Kasumi-1 (cell line): ENCODE data around the gene TBL1Y.
"Not testable (repeated sequence)": the region's sequence is repeated elsewhere in the genome, so short reads cannot be mapped to it uniquely, and the experiment has no call there.

ENCODE experiments used
- DNase-seq, 2 experiments: peaks; one replicate each; lab custom pipeline; 2025; lab: John Stamatoyannopoulos, UW

Gene TBL1Y

GRCh38 chrY:6972271-6972887 is 61.9 kb downstream of the TBL1Y start:
- DNase-seq: no peak

DNA sequence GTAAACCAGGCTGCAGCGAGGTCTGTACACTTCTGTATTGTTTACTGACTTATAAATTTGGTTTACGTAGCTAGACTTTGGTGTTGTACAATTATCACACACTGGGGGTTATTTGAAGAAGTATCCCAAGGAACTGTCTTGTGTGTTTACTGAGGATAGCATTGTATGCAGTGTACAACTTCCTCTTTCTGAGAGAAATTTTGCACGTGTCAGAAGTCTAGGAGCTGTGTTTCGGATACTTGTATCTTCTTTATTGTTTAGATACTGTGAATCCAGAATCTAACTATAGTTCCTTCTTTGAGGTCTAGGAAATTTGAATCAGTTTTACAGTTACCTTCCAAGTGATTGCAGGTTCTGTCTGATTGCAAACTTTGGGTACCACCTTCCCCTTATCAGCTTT is 64.5 kb downstream of the TBL1Y start:
- no peak for DNase-seq

GRCh38 chrY:6977783-6978182 is 67.3 kb downstream of the TBL1Y start:
- no peak for DNase-seq

GRCh38 chrY:6983221-6983620 is 72.7 kb downstream of the TBL1Y start:
- no peak for DNase-seq

- no peak for DNase-seq
Measured at GRCh38 chrY:6987811-6988210, 77.3 kb downstream of the TBL1Y start.

DNA sequence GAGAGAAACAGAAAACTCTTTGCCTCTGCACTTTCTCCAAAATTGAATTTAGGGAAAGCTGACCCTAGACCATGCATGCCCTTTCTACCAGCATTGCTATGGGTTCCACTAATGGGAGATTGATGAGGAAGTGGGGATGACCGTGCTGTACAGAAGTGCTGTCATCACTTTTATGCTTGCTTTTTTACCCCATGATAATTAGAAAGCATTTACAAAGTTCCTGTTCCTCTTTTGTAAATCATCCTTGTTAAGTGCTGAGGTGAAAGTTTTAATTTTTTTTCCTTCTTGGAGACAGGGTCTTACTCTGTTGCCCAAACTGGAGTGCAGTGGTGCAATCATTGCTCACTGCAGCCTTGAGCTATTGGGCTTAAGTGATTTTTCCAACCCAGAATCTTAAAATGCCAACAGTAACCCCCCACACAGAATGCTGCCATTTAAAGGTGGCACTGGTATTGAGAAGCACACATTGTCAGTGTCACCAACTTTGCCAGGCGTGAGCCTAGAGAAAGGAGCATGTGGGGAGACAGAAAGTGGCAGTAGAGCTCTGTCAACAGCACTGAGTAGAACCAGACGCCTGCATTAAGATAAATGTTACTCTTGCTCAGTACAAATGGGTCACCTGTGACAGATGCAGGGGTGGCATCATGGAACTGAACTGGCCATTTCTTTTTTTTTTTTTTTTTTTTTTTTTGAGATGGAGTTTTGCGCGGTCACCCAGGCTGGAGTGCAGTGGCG is 79.6 kb downstream of the TBL1Y start:
- DNase-seq: no peak

DNA sequence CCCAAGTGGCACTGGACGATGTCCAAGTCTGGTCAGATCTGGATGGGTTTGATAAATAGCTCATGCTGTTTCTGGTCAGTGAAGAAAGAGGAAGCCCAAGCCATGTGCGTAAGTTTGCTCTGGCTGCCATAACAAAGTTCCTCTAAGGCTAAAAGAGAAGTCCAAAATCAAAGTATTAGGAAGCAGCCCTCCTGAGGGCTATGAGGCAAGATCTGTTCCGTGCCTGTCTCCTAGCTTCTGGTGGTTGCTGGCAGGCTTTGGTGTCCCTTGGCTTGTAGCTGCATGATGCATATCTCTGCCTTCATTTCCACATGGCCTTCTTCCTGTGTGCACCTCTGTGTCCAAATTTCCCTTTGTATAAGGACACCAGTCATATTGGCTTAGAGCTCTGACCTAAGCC is 81.5 kb downstream of the TBL1Y start:
- no peak for DNase-seq

- DNase-seq: no peak
Measured at GRCh38 chrY:6995987-6996386, 85.5 kb downstream of the TBL1Y start.

GRCh38 chrY:6997503-6998066 is 87.1 kb downstream of the TBL1Y start:
- DNase-seq: no peak

DNA sequence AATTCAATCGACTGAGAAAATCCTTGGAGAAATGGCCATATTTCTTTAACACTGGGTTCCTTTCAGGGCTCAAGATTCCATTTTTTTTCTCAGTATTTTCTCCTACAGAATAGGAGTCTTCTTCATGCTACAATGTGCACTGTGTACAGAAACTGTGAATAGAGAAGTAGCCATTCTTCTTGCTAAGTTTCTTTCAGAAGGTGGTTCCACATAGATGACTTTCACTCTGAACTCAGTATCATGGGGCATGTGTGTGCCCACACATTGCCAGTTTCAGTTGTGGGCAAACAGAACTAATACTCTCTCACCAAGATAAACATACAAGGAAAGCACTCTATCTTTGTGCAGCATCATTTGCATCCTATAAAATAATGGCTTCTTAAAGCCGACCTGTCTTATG is 89.4 kb downstream of the TBL1Y start:
- no peak for DNase-seq

DNA sequence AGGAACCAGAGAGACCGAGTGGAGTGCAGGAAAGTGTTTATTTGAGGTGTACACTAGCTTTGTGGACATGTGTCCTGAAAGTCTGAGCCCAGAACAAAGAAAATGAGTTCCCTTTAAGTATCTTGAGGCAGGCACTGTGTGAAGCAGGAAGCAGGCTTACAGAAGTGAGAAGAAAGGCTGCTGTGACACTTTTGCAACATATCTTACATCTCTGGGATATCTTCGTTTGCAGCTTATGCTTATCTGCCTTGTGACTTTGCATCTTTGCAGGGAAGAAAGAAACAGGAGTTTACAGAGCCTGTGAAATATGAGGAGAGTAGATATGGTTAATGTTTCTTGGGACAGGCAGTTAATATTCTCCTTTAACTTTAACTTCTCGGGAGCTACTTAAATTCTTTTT is 92.1 kb downstream of the TBL1Y start:
- no peak for DNase-seq

DNA sequence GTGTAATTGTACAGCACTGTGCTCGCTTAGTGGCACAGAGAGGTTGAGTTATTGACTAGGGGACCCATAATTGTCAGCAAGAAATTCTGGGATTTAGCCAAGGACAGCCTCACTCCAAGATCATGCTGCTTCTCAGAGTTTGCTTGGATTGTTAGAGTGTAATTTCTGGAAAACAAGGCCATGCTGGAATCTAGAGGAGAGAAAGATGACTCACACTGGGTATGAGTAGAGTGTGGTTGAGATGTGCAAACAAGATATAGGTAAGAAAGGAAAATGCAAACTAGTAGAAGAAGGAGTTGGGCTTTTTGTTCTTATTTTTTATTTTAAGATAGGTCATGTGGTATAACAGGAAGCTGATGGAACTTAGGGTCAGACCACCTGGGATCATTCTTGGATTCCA is 97.4 kb downstream of the TBL1Y start:
- DNase-seq: no peak

DNA sequence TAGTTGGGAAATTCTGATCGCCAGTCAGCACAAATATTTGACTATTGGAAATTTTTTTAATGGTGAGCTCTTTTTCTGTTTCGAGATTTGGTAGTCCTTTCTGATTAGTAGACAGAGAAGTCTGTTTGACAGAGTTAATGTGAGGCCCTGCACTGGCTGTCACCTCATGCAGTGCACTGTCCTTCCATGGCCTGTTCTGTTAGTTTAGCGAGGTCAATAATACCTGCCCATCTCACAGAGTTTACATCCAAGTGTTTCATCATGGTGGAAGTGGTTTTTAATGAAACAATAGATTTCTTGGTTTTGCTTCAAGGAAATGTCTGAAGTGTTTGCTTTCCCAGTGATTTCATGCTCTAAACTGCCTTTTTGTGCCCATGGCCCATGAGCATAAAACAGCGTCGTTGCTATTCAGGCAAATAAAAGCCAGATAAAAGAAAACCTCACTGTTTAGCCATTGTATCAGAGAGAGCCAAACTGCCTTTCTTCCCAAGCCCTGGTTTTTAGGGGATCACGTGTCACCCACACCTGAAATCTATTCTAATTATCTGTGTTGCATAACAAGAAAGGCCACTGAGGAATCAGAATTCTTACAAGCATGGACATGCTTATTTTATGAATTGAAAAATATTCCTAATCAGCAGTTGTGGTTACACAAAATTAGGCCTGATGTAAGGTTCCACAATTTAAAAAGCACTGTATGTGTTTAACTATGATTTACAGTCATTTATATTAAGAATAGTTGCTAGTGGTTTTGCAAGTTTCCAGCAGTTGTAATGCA is 98.3 kb downstream of the TBL1Y start:
- DNase-seq: no peak

DNA sequence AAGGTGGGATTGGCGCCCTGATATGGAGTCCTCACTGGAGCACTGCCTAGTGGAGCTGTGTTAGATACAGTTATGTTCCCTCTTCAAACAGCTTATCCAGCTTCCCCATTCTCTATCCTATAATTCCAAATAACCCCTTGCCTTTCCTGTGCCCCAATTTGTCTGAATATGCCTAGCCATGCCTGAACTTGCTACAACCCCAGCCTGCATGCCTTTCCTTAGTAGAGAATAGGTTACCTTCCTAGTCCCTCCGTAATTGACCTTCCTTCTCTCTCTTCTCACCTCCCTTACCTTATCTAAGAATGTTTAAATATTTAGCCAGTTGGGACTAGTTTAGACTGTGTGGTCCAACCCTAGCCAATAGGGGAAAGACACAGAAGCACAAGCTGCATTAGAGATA is 102.6 kb downstream of the TBL1Y start:
- DNase-seq: no peak

GRCh38 chrY:7016521-7016920 is 106.0 kb downstream of the TBL1Y start:
- no peak for DNase-seq

- no peak for DNase-seq
Measured at GRCh38 chrY:7017244-7018080, 107.0 kb downstream of the TBL1Y start.

GRCh38 chrY:7039037-7039436 is 128.5 kb downstream of the TBL1Y start:
- no peak for DNase-seq

DNA sequence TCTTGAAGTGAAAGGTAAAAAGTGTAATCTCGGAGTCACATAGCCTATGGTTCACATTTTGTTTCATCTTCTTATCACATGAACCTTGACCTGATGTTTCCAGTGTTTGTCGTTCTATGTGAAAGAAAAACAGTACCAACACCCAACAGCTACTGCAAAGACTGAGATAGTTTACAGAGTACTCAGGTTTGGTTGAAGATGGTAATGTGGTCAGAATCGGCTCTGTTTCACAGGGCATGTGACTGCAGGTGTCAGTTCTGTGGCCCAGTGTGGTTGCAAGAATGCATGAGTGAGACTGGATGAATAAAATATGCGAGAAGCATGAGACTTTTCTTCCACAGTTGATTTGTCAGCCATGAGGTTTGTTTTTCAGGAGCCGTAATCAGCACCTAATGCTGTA is 130.2 kb downstream of the TBL1Y start:
- DNase-seq: no peak

DNA sequence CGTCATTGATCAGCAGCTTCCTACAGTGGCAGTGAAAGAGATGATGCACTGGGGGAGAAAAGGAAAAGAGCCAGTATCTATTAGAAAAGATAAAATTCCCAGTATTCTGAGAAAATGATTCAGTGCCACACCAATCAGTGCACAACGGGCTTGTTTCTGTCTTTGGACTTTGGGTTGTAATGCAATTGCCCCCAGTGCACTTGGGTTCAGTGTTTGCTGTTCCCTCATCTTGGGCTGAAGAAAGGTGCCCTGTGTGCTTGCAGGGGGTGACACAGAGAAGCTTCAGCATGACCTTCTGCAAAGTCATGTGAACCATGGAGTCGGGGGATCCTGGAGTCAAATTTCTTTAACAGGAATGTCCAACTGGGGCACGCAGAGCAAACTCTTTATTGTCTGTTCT is 131.5 kb downstream of the TBL1Y start:
- no peak for DNase-seq

DNA sequence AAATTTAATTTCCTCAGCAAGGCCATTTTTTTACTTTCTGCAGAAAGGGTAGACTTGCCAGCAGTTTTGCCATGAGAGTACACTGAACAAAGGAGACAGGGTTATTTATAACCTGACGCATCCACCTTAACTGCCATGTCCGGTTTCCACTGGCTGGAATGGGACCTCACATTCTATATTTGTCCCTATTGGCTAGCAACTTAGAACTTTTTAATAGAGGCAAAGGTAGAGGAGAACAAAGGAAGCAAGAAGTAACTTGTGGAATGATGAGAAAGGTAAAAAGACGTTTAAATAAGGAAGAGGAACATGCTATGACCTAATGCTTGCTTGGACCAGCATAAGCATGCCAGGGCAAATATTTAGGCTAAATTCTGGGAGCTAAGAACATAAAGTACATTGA is 142.0 kb downstream of the TBL1Y start:
- not testable (repeated sequence) for DNase-seq

- DNase-seq: no peak
Measured at GRCh38 chrY:7056886-7057285, 146.4 kb downstream of the TBL1Y start.

DNA sequence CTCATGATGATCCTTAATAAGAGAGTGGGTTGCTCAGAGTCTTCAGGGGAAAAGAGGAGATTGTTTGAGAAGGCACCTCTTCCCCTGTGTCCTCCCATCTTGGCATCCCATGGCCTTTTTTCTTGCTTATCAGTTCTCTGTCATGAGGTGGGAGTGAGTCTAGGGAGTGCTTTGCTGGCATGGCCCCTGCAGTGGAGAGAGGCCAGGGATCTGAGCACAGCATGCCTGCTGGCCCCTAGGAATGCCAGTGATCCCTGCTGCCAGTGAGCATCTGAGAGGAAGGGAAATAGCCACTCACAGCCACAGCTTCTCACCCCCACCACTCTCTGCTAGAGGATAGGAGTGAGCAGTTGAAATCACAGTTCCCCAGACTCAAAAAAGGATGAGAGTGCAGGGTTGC is 168.2 kb downstream of the TBL1Y start:
- no peak for DNase-seq
